HG03342 (cell line): ENCODE results near the gene ALOXE3.

Source experiments
- ATAC-seq: cut with Tn5 transposase; IDR thresholded peaks from one replicate; pipeline ENCODE4 v1.9.1; 2021; ENCODE audit warnings: mild to moderate bottlenecking, moderate library complexity; ENCODE audit not compliant: unreplicated experiment

ALOXE3 gene

DNA sequence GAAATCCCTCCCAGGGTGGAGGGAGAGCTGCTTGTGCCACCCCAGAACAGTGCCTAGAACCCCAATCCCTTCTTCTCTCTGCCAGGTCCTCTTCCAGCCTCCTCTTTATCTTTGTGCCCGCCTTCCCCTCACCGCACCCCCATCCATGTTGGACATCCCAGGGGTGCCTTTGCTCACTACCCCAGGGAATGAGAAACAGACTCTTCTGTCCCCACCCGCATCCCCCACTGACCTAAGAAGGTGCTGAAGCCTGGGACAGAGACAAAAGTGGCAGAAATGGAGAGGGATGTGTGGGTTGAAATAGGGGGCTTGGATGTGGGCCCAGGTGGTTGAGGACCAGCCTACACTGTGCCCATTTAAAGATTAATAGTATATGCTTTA lies 62.5 kb downstream of the ALOXE3 start:
- ATAC-seq: no peak

GRCh38 chr17:8053600-8053999 lies 64.7 kb downstream of the ALOXE3 start:
- ATAC-seq: no peak

GRCh38 chr17:8052256-8053252 lies 65.8 kb downstream of the ALOXE3 start:
- ATAC-seq: no peak

- no peak for ATAC-seq
Measured at GRCh38 chr17:8051831-8052230, 66.5 kb downstream of the ALOXE3 start.

GRCh38 chr17:8048736-8049135 lies 69.6 kb downstream of the ALOXE3 start:
- ATAC-seq: no peak

DNA sequence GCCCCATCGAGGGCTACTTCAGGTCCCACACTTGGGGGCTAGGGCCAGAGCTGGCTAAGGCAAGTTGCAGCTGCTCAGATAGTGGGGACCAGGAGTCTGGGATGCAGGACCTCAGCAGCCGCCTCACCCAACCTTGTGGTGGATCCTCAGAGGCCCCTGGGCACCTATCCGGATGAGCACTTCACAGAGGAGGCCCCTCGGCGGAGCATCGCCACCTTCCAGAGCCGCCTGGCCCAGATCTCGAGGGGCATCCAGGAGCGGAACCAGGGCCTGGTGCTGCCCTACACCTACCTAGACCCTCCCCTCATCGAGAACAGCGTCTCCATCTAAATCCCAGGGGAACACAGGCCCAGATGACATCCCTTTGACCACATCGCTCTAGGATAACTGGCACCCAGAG lies 70.1 kb downstream of the ALOXE3 start:
- ATAC-seq: no peak

DNA sequence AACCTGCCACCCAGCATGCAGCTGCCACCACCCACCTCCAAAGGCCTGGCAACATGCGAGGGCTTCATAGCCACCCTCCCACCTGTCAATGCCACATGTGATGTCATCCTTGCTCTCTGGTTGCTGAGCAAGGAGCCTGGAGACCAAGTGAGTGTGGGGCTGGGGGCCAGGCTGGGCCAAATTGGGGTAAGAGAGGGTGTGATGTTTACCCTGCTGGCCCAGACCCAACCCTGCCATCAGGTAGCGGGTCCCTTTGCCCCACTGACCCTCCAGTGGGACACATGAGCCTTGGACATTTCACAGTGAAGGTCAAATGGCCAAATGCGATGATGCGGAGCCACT lies 70.6 kb downstream of the ALOXE3 start:
- ATAC-seq: no peak

DNA sequence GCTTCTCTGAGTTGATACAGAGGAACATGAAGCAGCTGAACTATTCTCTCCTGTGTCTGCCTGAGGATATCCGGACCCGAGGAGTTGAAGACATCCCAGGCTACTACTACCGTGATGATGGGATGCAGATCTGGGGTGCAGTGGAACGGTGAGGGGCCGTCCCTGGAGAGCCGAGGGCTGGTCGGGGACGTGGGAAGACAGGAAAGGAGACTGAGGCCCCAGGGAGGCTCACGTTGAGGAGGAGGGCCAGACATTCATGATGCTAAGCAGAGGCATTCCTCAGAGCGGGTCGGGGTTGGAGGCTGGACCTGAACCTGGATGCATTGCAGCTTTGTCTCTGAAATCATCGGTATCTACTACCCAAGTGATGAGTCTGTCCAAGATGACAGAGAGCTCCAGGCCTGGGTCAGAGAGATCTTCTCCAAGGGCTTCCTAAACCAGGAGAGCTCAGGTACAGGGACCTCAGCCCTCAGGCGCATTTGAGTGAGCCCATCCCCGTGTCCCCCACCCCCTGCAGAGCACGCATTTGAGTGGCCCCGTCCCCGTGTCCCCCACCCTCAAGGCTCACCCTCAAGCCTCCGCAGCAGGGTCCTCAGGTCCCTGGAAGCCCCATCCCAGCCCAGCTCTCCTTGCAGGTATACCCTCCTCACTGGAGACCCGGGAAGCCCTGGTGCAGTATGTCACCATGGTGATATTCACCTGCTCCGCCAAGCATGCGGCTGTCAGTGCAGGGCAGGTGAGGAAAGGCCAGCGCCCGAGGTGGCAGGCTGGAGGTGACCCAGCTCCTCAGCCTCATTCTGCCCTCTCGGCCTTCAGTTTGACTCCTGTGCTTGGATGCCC lies 71.2 kb downstream of the ALOXE3 start:
- ATAC-seq: no peak

GRCh38 chr17:8046306-8046928 lies 71.9 kb downstream of the ALOXE3 start:
- no peak for ATAC-seq
